ENCODE measurements around the gene KPTN. TPM values are rescaled to one million over a fixed set of nuclear protein-coding genes. Genes with fewer than 3 reads are reported as not detected.

Gene KPTN
- total RNA-seq, 1 donor from 2014 or later, result 9.1 TPM

- DNase-seq (ENCODE audit: low spot score), result no peak
- Mint-ChIP-seq H3K36me3 (ENCODE audit: low read depth) (no peaks in the 10 kb centered on the region), H3K4me1 (ENCODE audit: low read depth) (peaks cover 10% of the 10 kb centered on the region), H3K27ac (ENCODE audit: unreplicated experiment) (no peak overlapping the region), H3K9me3 (ENCODE audit: low read depth) (no peaks in the 10 kb centered on the region), H3K4me3 (ENCODE audit: unreplicated experiment) (no peak overlapping the region), H3K27me3 (ENCODE audit: low read depth) (peaks cover 6% of the 10 kb centered on the region)
- TF ChIP-seq CTCF (IDR thresholded peaks at IDR 0.05), result peak; percentile 88
Observed at GRCh38 chr19:47427241-47428176, 56.5 kb downstream of the KPTN start.

Other genes with a start within 250 kb of the KPTN start
- 41.3 to 62.4 TPM (median 59.4 TPM) in 3 replicates for gene CCDC9, start 227.7 kb downstream of the KPTN start, total RNA-seq
- gene INAFM1, start 209.3 kb downstream of the KPTN start, total RNA-seq, result 25.6 to 31.1 TPM (median 28.8 TPM) in 3 replicates
- 2.9 to 4.3 TPM (median 3.7 TPM) in 3 replicates for gene C5AR1, start 174.4 kb downstream of the KPTN start, total RNA-seq
- 0.07 to 0.34 TPM in 2 of 3 replicates, not detected in the other for gene C5AR2, start 152.0 kb downstream of the KPTN start, total RNA-seq
- 13.5 to 15.6 TPM (median 15.2 TPM) in 3 replicates for gene DHX34, start 134.9 kb downstream of the KPTN start, total RNA-seq
- gene MEIS3, start 64.7 kb downstream of the KPTN start, total RNA-seq, result 79.5 to 83.4 TPM (median 82.2 TPM) in 3 replicates
- 0.27 to 0.42 TPM (median 0.31 TPM) in 3 replicates for gene SLC8A2, start 12.3 kb downstream of the KPTN start, total RNA-seq
- gene NAPA, start 30.8 kb upstream of the KPTN start, total RNA-seq, result 88.8 to 91.2 TPM (median 90.7 TPM) in 3 replicates
- gene ZNF541, start 88.9 kb upstream of the KPTN start, total RNA-seq, result not detected in 3 replicates
- gene BICRA, start 124.9 kb upstream of the KPTN start, total RNA-seq, result 13.2 to 14.4 TPM (median 13.4 TPM) in 3 replicates
- gene EHD2, start 229.2 kb upstream of the KPTN start, total RNA-seq, result 304 to 497 TPM (median 493 TPM) in 3 replicates

Data from chondrocyte (in vitro differentiated cells).